ENCODE measurements around the gene TBC1D24. TPM values are rescaled to one million over a fixed set of nuclear protein-coding genes. Genes with fewer than 3 reads are reported as not detected.

Gene TBC1D24
- total and polyA plus RNA-seq, 7 experiments from 2014 or later: 1.7 to 13.5 (median 9.2) TPM

DNA sequence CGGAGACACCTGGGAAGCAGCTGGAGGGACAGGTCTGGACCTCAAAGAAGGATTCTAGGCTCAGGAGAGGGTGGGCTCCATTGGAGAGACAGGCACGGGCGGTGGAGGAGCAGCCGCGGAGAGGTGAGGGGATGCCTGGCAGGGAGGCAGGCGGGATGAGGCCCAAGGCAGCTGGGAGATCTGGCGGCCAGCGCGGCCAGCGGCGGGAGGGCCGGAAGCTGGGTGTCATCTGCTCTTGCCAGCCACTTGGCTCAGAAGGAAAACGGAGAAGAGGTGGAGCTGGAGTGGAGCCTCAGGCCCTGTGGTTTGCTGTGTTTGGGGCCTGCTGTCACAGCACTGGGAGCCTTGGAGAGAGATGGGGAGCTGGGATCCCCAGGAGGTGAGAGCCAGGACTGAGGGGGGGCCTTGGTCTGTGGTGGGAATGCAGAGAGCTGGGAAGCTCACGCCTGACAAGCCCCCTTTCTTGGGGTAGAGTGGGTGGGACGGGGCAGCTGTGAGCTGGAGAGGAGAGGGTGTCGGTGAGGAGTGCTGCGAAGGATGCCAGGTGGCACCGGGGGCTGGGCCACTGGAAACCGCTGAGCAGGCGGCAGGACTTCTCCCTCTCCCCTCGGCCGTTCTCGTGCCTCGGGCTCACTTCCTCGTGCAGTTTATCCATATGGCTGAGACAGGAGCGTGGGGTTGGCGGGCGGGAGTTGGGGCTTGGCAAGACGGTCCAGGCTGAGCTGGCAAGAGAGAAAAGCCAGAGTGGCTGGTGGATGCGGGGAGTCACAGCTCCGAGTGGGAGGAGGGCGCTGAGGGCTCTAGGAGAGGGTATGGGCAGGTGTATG lies 8.0 kb downstream of the TBC1D24 start:
- no peak overlapping the region for H3K4me3 Mint-ChIP-seq
- intact Hi-C loops (cut with micrococcal nuclease): no loop called here
- H3K4me1 ChIP-seq (ENCODE audit: control insufficient read depth in 2 of 2, insufficient read depth in 2 of 2, low read length in 2 of 2): peaks cover 10 to 15% of the 10 kb centered on the region in 2 donors
- no peaks in the 10 kb centered on the region for H3K36me3 ChIP-seq (ENCODE audit: control insufficient read depth in 2 of 3, insufficient read depth in 3 of 3, low read length in 3 of 3)
- no peaks in the 10 kb centered on the region for H3K36me3 Mint-ChIP-seq
- no peaks in the 10 kb centered on the region for H3K27me3 Mint-ChIP-seq
- H3K9me3 Mint-ChIP-seq: no peaks in the 10 kb centered on the region
- ATAC-seq: no peak
- ChIA-PET POLR2A (no interaction called here), CTCF (interaction anchor here (0.7 kb wide), 1 partner anchor 139 kb away, joined by 4 read pairs; no protein-coding TSS in a partner anchor)
- H3K27ac Mint-ChIP-seq: peak overlapping the region in 2 of 9 donors; percentile 29 to 80
- no peaks in the 10 kb centered on the region for H3K27me3 ChIP-seq (ENCODE audit: control insufficient read depth in 2 of 2, insufficient read depth in 2 of 2, low read length in 2 of 2)
- no peak overlapping the region for H3K4me3 ChIP-seq (ENCODE audit: low read length)
- DNase-seq: peak in 1 of 9 donors; percentile 2
- no peaks in the 10 kb centered on the region for H3K9me3 ChIP-seq (ENCODE audit: control insufficient read depth in 2 of 3, low read length in 3 of 3)
- H3K4me1 Mint-ChIP-seq: peaks cover 11 to 38% (median 14%) of the 10 kb centered on the region in 7 donors
- no peak overlapping the region for H3K27ac ChIP-seq (ENCODE audit: low read depth, low read length)

DNA sequence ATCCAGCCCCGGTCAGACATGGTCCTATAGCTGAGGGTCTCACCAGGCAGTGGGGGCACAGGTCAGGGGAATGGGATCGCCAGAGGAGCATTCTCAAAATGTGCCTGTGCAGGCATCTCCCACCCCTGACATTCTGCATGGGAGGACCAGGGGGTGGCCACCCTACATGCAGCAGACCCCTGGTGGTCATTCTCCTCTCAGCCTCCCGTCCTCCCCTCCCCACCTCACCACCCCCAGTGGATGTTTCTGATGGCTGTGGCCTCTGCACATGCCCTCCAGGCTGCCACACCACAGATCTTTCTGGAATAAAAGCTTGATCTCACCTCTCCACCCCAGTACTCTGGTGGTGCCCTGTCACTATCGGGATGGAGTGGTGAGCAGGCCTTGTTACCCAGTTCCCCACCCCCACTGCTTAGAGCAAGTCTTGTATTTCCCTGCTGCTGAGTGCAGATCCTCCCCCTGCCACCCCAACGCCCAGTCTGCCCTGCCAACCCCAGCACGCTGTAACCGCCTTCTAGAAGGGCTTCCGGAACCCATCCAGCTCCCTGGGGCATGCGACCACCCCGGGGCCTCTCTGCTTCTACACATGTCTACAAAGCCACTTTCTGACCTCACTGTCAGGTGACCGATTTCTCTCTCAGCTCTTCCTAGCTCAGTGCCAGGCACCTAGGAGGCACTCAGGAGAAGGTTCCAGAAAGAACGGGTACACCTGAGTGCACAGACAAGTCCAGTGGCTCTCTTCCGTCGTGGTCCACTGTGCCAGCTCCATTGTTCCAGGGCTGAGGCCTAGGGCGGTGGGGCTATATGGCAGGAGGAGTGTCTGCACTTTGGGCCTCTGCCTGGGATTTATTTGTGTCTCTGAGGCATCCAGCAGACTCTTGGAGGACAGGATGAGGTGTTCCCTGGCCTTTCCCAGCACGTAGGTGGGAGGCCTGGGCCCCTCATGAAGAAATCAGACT lies 9.3 kb downstream of the TBC1D24 start:
- H3K4me3 Mint-ChIP-seq: no peak overlapping the region
- no peaks in the 10 kb centered on the region for H3K9me3 ChIP-seq (ENCODE audit: control insufficient read depth in 2 of 3, low read length in 3 of 3)
- H3K27me3 Mint-ChIP-seq: no peaks in the 10 kb centered on the region
- no peaks in the 10 kb centered on the region for H3K27me3 ChIP-seq (ENCODE audit: control insufficient read depth in 2 of 2, insufficient read depth in 2 of 2, low read length in 2 of 2)
- no peaks in the 10 kb centered on the region for H3K36me3 ChIP-seq (ENCODE audit: control insufficient read depth in 2 of 3, insufficient read depth in 3 of 3, low read length in 3 of 3)
- no peaks in the 10 kb centered on the region for H3K9me3 Mint-ChIP-seq
- CTCF ChIA-PET: no interaction called here
- H3K4me1 ChIP-seq (ENCODE audit: control insufficient read depth in 2 of 2, insufficient read depth in 2 of 2, low read length in 2 of 2): peaks cover 10 to 15% of the 10 kb centered on the region in 2 donors
- DNase-seq: no peak
- H3K4me3 ChIP-seq (ENCODE audit: low read length): no peak overlapping the region
- POLR2A ChIA-PET: no interaction called here
- no peak overlapping the region for H3K27ac ChIP-seq (ENCODE audit: low read depth, low read length)
- peaks cover 11 to 32% (median 13%) of the 10 kb centered on the region in 7 donors for H3K4me1 Mint-ChIP-seq
- no peak for ATAC-seq
- no peaks in the 10 kb centered on the region for H3K36me3 Mint-ChIP-seq
- peak overlapping the region in 2 of 9 donors; percentile 62 to 70 for H3K27ac Mint-ChIP-seq
- intact Hi-C loops (cut with micrococcal nuclease): no loop called here

GRCh38 chr16:2484898-2485508 lies 10.1 kb downstream of the TBC1D24 start:
- POLR2A ChIA-PET: no interaction called here
- DNase-seq (no peak), ATAC-seq (no peak)
- Histone ChIP-seq H3K4me1 (ENCODE audit: control insufficient read depth in 2 of 2, insufficient read depth in 2 of 2, low read length in 2 of 2) (peaks cover 10 to 15% of the 10 kb centered on the region in 2 donors), H3K27me3 (ENCODE audit: control insufficient read depth in 2 of 2, insufficient read depth in 2 of 2, low read length in 2 of 2) (no peaks in the 10 kb centered on the region), H3K4me3 (ENCODE audit: low read length) (no peak overlapping the region), H3K27ac (ENCODE audit: low read depth, low read length) (no peak overlapping the region), H3K9me3 (ENCODE audit: control insufficient read depth in 2 of 3, low read length in 3 of 3) (no peaks in the 10 kb centered on the region), H3K36me3 (ENCODE audit: control insufficient read depth in 2 of 3, insufficient read depth in 3 of 3, low read length in 3 of 3) (no peaks in the 10 kb centered on the region)
- CTCF ChIA-PET: interaction anchor here (0.8 kb wide), 1 partner anchor 1154 kb away, joined by 3 read pairs; no protein-coding TSS in a partner anchor
- H3K4me1 Mint-ChIP-seq: peaks cover 11 to 28% (median 13%) of the 10 kb centered on the region in 7 donors
- H3K36me3 Mint-ChIP-seq: no peaks in the 10 kb centered on the region
- intact Hi-C loops (cut with micrococcal nuclease): no loop called here
- H3K9me3 Mint-ChIP-seq: no peaks in the 10 kb centered on the region
- no peak overlapping the region for H3K4me3 Mint-ChIP-seq
- peak overlapping the region in 2 of 9 donors; percentile 41 to 62 for H3K27ac Mint-ChIP-seq
- no peaks in the 10 kb centered on the region for H3K27me3 Mint-ChIP-seq

DNA sequence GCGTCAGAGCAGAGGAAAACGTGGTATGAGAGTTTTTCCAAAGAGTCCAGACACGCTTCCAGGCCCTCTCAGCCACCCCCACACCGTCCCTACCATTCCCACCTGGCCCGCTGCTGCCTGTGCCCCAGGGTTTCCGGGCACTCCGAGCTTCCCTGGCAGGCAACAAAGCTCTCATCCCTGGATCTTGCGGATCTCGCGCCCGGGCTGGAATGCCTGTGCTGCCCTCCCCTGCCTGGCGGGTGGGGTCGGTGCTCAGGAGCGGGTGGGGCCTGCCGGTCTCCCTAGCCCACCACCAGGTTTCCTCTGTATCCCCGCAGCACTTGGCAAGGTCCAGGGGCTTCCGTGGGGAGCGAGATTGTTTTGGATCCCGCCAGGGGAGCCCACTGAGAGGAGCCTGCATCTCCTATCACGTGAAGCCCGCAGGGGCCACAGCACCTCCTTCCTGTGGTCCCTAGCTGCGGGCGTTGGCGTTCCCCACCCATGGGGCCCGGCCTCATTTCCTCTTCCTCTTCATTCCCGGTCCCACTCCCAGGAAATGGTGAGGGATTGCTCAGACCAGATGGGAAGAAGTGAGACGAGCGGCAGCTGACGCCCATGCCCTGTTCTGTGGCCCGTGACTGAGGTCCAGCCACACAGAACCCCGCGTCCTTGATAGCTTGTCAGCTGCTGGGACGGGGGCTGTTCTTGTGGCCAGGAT lies 11.0 kb downstream of the TBC1D24 start:
- Mint-ChIP-seq H3K4me3 (no peak overlapping the region), H3K27me3 (no peaks in the 10 kb centered on the region), H3K36me3 (no peaks in the 10 kb centered on the region), H3K9me3 (no peaks in the 10 kb centered on the region), H3K27ac (peak overlapping the region in 1 of 9 donors; percentile 12), H3K4me1 (peaks cover 11 to 23% (median 13%) of the 10 kb centered on the region in 7 donors)
- no peaks in the 10 kb centered on the region for H3K9me3 ChIP-seq (ENCODE audit: control insufficient read depth in 2 of 3, low read length in 3 of 3)
- ATAC-seq (no peak), DNase-seq (no peak)
- ChIA-PET POLR2A (interaction anchor here (0.8 to 1.6 kb wide), 5 partner anchors 28 to 234 kb away, joined by 3 read pairs; partner anchors contain the start of genes ATP6V0C and CCNF), CTCF (interaction anchor here (0.6 to 1.5 kb wide), 4 partner anchors 10 to 1153 kb away, joined by 3 to 6 read pairs (median 4); partner anchors contain the start of genes CCNF and TBC1D24)
- peaks cover 10 to 15% of the 10 kb centered on the region in 2 donors for H3K4me1 ChIP-seq (ENCODE audit: control insufficient read depth in 2 of 2, insufficient read depth in 2 of 2, low read length in 2 of 2)
- intact Hi-C loops (cut with micrococcal nuclease): no loop called here
- H3K27me3 ChIP-seq (ENCODE audit: control insufficient read depth in 2 of 2, insufficient read depth in 2 of 2, low read length in 2 of 2): no peaks in the 10 kb centered on the region
- no peaks in the 10 kb centered on the region for H3K36me3 ChIP-seq (ENCODE audit: control insufficient read depth in 2 of 3, insufficient read depth in 3 of 3, low read length in 3 of 3)
- peak overlapping the region; percentile 24 for H3K27ac ChIP-seq (ENCODE audit: low read depth, low read length)
- H3K4me3 ChIP-seq (ENCODE audit: low read length): no peak overlapping the region

DNA sequence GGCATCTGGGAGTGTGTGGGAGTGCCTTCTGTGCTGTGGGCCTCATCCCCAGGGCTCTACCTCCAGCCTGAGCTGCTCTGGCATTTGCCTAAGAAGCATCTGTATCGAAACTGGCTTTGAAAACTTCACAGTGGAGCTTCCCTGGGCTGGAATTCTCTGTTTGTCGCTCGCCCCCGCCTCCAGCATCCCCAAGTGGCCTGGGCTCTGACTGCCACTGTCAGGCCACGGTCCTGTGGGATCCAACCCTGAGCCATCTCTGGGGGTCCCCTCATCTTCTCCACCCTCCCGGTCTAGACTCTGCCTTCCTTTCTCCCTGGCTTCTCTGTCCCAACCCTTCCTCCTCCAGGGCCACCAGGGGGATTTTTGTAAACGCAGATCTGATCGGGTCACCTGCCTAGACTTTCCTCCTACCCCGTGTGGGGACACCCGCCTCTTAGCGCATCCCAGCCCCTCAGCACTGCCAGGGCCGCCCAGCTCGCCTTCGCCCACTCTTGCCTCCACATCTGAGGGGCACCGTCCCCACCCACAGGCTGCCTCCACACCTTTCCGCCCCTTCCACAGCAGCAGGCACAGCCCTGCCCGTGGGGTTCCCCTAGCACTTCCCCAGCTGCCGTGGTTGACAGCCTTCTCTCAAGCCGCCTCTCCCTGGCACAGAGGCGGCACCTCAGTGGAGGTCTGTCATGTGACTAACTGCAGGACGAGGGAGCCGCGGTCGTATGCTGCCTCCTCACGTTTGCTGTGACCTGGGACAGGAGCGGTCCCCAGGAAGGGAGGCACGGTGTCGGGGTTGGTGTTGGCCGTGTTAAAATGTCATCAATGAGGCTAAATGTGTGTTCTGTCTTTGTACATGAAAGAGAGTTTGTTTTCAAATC lies 12.0 kb downstream of the TBC1D24 start:
- Histone ChIP-seq H3K9me3 (ENCODE audit: control insufficient read depth in 2 of 3, low read length in 3 of 3) (no peaks in the 10 kb centered on the region), H3K4me1 (ENCODE audit: control insufficient read depth in 2 of 2, insufficient read depth in 2 of 2, low read length in 2 of 2) (peaks cover 10 to 15% of the 10 kb centered on the region in 2 donors), H3K27ac (ENCODE audit: low read depth, low read length) (peak overlapping the region; percentile 24), H3K4me3 (ENCODE audit: low read length) (no peak overlapping the region), H3K27me3 (ENCODE audit: control insufficient read depth in 2 of 2, insufficient read depth in 2 of 2, low read length in 2 of 2) (no peaks in the 10 kb centered on the region), H3K36me3 (ENCODE audit: control insufficient read depth in 2 of 3, insufficient read depth in 3 of 3, low read length in 3 of 3) (no peaks in the 10 kb centered on the region)
- DNase-seq: peak; percentile 54 to 86 (median 80)
- Mint-ChIP-seq H3K4me1 (peaks cover 11 to 23% (median 13%) of the 10 kb centered on the region in 7 donors), H3K27ac (peak overlapping the region; percentile 25 to 94 (median 75)), H3K36me3 (no peaks in the 10 kb centered on the region), H3K27me3 (no peaks in the 10 kb centered on the region), H3K9me3 (no peaks in the 10 kb centered on the region), H3K4me3 (peak overlapping the region; percentile 39 to 76 (median 56))
- intact Hi-C loops (cut with micrococcal nuclease): loop anchor here (1.0 kb wide), 7 partner anchors 13 to 292 kb away; partner anchors contain the start of genes ABCA3 (in 2 of the 2), CCNF (in 1 of the 2), ECI1 (in 1 of the 2) and RNPS1 (in 1 of the 2)
- POLR2A ChIA-PET: interaction anchor here (0.8 to 1.6 kb wide), 5 partner anchors 27 to 235 kb away, joined by 3 read pairs; partner anchors contain the start of genes ATP6V0C and CCNF
- CTCF ChIA-PET: interaction anchor here (0.6 to 1.5 kb wide), 6 partner anchors 9 to 292 kb away, joined by 3 to 6 read pairs (median 4); partner anchors contain the start of genes CCNF and TBC1D24
- peak; percentile 96 for ATAC-seq
